ENCODE data around the gene CXCL12.

DNA sequence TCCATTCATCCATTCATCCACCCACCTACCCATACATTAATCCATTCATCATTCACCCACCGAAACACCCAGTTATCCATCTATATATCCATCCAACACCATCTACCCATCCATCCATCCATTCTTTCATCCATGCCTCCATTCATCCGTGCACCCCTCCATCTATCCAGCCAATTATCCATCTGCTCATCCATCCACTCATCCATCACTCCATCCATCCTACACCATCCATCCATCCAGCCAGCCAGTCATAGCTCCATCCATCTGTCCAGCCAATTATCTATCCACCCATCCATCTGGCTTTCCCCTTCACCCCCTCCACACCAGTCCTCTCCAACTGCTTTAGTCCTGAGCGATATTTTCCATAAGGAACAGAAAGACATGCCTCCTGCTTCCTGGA, 7.5 kb upstream of the CXCL12 start:
- TF ChIP-seq CTCF (IDR thresholded peaks at IDR 0.05 in 2 of 3, conservative IDR thresholded peaks at IDR 0.05 in 1 of 3; ENCODE audit: borderline replicate concordance in 1 of 3, insufficient read depth in 1 of 3, low read depth in 2 of 3, low read length in 2 of 3) (no peak), POLR2A (IDR thresholded peaks at IDR 0.05; ENCODE audit: borderline replicate concordance, extremely low read depth, insufficient read depth, insufficient read length) (no peak), POLR2AphosphoS5 (IDR thresholded peaks at IDR 0.05; ENCODE audit: low read depth, low read length) (no peak), RAD21 (IDR thresholded peaks at IDR 0.05; ENCODE audit: low read depth) (no peak), YY1 (IDR thresholded peaks at IDR 0.05; ENCODE audit: extremely low read depth, insufficient replicate concordance, low read depth, low read length) (no peak), EZH2 (IDR thresholded peaks at IDR 0.05) (no peak), ELF1 (IDR thresholded peaks at IDR 0.05; ENCODE audit: borderline replicate concordance, low read depth) (no peak), SP1 (IDR thresholded peaks at IDR 0.05; ENCODE audit: low read depth) (no peak), ZNF274 (IDR thresholded peaks at IDR 0.05; ENCODE audit: low read depth, low read length) (no peak)
- TF ChIP-seq, protein P1, sequence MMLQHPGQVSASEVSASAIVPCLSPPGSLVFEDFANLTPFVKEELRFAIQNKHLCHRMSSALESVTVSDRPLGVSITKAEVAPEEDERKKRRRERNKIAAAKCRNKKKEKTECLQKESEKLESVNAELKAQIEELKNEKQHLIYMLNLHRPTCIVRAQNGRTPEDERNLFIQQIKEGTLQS (IDR thresholded peaks at IDR 0.05) = no peak
